HG03558 (cell line): ENCODE data around the gene MAMDC2.

Experiments
- ATAC-seq: cut with Tn5 transposase; IDR thresholded peaks from one replicate; pipeline ENCODE4 v1.9.1; 2021; ENCODE audit warnings: moderate number of reproducible peaks; ENCODE audit not compliant: unreplicated experiment; ENCODE audit errors: extremely low read depth

The MAMDC2 gene

GRCh38 chr9:70043689-70044489, at the start of gene MAMDC2:
TSS of gene MAMDC2 (plus strand) at chr9:70043848. CDS start at chr9:70044198, 350 bp downstream.
- no peak for ATAC-seq

GRCh38 chr9:69995846-69996245, 47.8 kb upstream of the MAMDC2 start:
- ATAC-seq = no peak

- ATAC-seq = no peak
Observed at GRCh38 chr9:69996967-69997366, 46.7 kb upstream of the MAMDC2 start.

- no peak for ATAC-seq
Observed at GRCh38 chr9:69997524-69997923, 46.1 kb upstream of the MAMDC2 start.

- no peak for ATAC-seq
Observed at GRCh38 chr9:69999315-69999714, 44.3 kb upstream of the MAMDC2 start.

GRCh38 chr9:70000469-70000868, 43.2 kb upstream of the MAMDC2 start:
- no peak for ATAC-seq

- no peak for ATAC-seq
Observed at GRCh38 chr9:70003901-70004714, 39.5 kb upstream of the MAMDC2 start.

- ATAC-seq = no peak
Observed at GRCh38 chr9:70006306-70006705, 37.3 kb upstream of the MAMDC2 start.

GRCh38 chr9:70007831-70008230, 35.8 kb upstream of the MAMDC2 start:
- ATAC-seq = no peak

GRCh38 chr9:70010015-70010414, 33.6 kb upstream of the MAMDC2 start:
- no peak for ATAC-seq

- no peak for ATAC-seq
Observed at GRCh38 chr9:70011366-70011765, 32.3 kb upstream of the MAMDC2 start.

- no peak for ATAC-seq
Observed at GRCh38 chr9:70012569-70012968, 31.1 kb upstream of the MAMDC2 start.

- no peak for ATAC-seq
Observed at GRCh38 chr9:70013598-70014196, 30.0 kb upstream of the MAMDC2 start.

- no peak for ATAC-seq
Observed at GRCh38 chr9:70015099-70015498, 28.5 kb upstream of the MAMDC2 start.

GRCh38 chr9:70020217-70020616, 23.4 kb upstream of the MAMDC2 start:
- ATAC-seq = no peak

GRCh38 chr9:70020991-70021571, 22.6 kb upstream of the MAMDC2 start:
- ATAC-seq = no peak

- no peak for ATAC-seq
Observed at GRCh38 chr9:70028287-70028686, 15.4 kb upstream of the MAMDC2 start.

GRCh38 chr9:70030156-70030555, 13.5 kb upstream of the MAMDC2 start:
- ATAC-seq = no peak

- ATAC-seq = no peak
Observed at GRCh38 chr9:70031141-70031545, 12.5 kb upstream of the MAMDC2 start.

- ATAC-seq = no peak
Observed at GRCh38 chr9:70034271-70034711, 9.4 kb upstream of the MAMDC2 start.

- ATAC-seq = no peak
Observed at GRCh38 chr9:70035691-70036090, 8.0 kb upstream of the MAMDC2 start.
